Activated T-cell treated with anti-CD3 and anti-CD28 coated beads for 24 hours (primary cell): Measurements from ENCODE around the gene RPL35.

ENCODE experiments used
- DNase-seq: peaks from one replicate; pipeline ENCODE4 v3.0.0-alpha.2; 2020; ENCODE audit warnings: low read depth

Gene RPL35

DNA sequence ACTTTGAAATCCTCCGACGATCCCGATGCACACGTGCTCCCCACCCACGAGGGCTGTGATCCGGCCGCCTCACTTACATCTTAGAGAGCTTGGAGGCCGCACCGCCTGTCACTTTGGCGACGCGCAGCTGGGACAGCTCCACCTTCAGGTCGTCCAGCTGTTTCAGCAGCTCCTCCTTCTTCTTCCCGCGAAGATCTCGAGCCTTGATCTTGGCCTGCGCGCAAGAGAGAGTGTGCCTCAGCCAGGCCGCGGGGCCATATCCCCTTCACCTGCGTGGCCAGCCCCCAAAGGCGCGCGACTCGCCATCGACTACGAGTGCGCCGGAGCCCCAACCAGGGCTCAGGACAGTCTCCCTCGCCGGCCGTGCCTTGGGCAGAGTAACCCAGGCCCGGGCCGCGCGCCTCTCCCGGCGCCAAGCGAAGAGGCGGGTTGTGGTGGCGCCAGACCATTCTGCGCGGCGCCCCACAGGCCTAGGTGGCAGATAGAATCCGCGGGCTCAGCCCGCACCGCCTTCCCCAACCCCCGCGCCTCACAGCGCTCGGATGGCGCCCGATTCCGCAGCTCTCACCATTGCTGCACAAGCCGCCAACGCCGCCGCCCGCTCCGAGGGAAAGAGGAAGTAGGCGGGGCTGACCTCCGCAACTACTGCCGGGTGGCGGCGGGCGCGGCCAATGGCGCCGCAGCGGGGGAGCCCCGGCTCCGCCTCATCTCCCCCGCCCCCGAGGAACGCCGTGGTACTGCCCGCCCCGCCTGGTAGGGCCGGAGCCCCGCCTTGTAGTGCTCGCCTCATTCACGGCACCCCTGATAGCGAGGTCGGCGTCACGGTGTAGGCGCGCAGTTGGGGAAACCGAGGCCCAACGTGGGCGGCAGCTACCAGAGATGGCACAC lies at the start of gene RPL35, which contains the start of gene ARPC5L:
Gene RPL35, minus strand, starts transcription at position 616 of the 888 bp plus-strand sequence. Its CDS starts 45 bp downstream, at position 571.
Gene ARPC5L, plus strand, starts transcription at position 789 of the 888 bp plus-strand sequence. CDS start 7,161 bp downstream, outside the sequence.
- peak; percentile 93 for DNase-seq

- DNase-seq: no peak
Observed at GRCh38 chr9:124908098-124908497, 46.3 kb upstream of the RPL35 start.

DNA sequence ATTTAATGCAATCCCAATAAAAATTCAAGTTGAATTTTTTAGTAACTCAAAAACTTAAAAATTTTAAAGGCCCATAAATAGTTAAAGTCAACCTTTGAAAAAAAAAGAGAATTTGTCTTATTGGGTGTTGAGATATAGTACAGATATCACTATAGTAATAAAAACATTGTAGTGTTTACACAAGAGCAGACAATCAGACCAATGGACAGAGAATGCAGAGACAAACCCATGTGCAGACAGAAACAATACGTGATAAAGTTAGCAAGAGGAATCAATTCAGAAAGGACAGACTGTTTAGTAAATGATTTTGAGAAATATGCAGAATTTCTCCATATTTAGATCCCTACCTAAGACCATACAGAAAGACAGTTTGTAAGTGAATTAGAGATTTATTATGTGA lies 45.2 kb upstream of the RPL35 start:
- no peak for DNase-seq

DNA sequence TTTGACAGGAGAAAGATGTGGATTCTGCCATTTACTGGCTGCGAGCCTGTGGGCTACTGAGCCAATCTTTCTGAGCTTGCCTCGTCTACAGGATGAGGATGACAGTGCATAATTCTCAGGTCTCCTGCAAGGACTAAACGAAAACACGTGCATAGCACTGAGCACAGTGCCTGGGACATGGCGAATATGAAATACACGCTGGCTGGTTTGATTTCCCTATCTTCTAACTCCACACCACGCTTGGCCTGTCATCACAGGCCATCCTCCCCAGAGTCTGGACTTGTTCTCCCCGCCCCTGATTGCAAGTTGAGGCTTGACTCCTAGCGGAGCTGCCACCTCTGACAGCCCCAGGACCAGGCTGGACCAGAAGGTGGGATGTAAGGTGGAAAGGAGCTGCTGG lies 38.1 kb upstream of the RPL35 start:
- no peak for DNase-seq

DNA sequence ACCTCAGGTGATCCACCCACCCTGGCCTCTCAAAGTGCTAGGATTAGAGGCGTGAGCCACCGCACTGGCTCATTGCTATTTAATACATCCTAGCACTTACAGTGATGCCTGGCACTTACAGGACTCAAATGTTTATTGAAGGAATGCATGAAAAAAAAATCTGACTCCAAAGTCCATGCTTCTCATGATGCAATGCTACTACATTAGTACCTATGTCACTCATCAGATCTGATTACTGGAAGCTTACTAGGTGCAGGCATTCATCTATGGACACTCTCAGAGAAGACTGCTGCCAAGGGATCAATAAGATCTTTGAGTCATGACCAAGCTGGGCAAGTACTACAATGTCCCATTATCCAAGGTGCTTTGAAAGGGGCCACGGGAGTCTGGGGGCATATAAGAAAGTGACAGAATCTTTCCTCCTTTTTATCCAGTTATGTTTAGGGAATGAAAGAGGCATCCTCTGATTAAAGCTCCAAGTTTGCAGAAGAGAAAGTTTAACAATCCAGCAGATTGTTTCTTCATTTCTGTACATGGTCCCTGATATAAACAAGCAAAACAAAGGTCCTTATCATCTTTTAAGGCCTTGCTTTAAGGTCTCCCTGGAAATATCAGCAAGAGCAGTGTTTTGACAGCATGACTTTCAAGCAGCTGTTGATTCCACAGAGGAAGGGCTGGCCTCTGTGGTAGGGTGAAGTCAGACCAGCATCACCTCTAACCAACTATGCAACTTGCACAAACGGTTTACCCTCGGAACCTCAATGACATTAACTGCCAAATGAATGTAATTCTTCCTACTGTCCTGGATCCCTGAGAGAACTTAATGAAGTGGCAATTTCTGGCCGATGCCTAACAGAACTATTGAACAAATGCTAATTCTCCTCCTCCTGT lies 36.1 kb upstream of the RPL35 start:
- DNase-seq: no peak

DNA sequence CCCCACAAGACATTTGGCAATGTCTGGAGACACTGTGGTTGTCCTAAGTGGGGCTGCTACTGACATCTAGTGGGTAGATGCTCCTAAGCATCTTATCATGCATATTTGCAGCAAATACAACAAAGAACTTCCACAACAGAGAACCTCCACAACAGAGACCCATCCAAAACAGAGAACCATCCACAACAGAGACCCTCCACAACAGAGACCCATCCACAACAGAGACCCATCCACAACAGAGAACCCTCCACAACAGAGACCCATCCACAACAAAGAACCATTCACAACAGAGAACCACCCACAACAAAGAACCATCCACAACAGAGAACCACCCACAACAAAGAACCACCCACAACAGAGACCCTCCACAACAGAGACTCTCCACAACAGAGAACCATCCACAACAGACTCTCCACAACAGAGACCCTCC lies 33.0 kb upstream of the RPL35 start:
- DNase-seq: no peak

- no peak for DNase-seq
Observed at GRCh38 chr9:124894035-124894740, 32.4 kb upstream of the RPL35 start.

- no peak for DNase-seq
Observed at GRCh38 chr9:124890179-124890578, 28.4 kb upstream of the RPL35 start.

DNA sequence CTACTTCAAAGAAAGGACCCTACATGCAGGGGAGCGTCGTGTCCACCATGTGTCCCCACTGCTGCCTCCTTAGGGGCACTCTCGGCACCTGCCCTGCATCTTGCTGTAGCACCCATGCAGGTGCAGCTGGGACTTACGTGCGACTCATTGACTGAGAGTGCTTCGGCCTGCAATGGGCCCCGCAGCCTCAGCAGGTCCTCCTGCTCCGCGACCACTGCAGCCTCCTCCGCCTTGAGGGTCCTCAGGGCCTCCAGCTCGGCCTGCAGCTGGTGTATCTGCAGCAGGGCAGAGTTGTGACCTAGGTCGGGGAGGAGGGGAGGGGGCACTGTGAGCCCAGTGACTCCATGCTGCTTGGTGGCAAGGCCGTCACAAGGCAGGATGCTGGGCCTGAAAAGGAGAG lies 27.2 kb upstream of the RPL35 start:
- no peak for DNase-seq

GRCh38 chr9:124887832-124888231 lies 26.1 kb upstream of the RPL35 start:
- DNase-seq: no peak

DNA sequence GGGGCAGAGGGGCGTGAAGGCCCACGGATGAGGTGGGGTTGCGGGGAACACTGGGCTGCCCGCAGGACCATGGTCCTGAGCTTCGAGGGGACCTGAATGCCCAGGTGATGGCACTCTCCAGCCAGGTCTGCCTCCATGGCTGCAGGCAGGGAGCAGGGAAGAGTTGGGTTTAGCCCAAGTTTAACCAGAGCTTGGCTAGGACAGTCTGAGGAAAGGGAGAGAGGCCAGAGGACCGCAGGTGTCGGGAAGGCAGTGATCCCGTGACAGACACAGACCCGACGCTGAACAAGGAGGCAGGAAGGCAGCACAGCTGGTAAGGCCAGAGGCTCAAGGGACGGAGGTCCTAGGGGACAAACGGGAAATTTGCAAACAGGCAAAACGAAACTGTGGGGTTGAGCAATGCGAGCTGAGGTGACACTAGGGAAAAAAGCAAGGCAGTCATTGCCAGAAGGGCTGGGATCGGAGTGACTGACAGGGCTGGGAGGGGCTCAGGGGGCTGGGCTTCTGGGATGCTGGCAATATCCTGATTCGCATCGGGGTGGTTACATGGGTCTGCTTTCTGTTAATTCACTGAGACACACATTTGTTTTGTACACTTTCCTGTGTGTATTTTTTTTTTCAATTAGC lies 25.2 kb upstream of the RPL35 start:
- DNase-seq: no peak

DNA sequence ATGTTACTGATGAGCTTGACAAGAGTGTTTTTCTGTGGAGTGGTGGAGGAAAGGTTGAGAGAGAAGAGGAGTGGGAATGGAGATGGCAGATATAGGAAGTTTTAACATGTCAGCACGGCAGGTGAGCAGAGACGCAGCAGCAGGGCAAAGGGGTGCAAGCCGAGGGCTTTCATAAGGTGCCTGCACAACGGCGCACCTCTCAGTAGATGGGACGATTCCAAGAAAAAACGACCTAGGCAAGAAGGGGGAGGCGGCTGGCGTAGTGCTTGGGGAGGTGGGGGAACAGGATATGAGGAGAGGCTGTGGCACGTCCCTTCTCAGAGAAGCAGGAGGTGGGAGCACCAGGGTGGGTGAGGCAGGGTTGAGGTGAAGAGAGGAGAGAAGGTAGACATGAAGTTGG lies 24.7 kb upstream of the RPL35 start:
- no peak for DNase-seq

- DNase-seq: no peak
Observed at GRCh38 chr9:124885551-124885950, 23.8 kb upstream of the RPL35 start.

GRCh38 chr9:124884376-124884775 lies 22.6 kb upstream of the RPL35 start:
- no peak for DNase-seq

- DNase-seq: no peak
Observed at GRCh38 chr9:124882231-124882630, 20.5 kb upstream of the RPL35 start.

- DNase-seq: no peak
Observed at GRCh38 chr9:124881138-124881743, 19.5 kb upstream of the RPL35 start.

DNA sequence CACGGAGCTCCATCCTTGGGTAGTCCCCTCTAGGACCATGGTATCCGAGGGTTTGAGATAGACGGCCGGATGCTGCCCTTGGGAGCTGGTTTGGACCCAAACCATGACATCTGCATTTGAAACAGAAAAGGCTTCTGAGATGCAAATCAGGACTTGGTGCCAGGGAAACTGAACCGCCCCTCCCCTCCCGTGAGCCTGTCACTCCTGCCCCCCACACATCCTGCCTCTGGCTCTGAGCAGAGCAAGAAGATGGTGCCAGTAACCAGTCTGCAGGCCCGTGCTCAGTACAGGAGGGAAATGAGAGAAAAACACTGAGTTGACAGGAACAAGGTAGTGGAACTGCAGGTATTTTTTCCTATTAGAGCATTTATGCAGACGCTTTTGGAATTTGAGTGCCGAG lies 18.7 kb upstream of the RPL35 start:
- no peak for DNase-seq

DNA sequence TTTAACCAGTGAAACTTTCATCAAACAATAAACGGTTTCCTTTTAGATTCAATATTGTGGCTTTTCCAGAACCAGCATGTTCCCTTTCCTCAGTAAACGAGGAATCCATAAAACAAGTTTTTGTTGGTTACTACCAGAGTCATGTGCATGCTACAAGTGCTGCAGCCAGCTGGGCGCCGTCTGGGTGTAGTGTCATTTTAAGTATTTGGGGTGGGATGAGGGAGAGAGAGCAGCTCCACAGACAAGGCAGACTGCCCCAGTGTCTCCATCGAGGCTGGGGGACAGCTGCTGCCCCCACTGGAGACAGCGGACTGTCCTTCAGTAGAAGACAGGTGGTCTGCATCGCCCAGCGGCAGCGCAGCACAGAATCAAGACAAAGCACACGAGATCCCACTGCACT lies 17.5 kb upstream of the RPL35 start:
- no peak for DNase-seq

- no peak for DNase-seq
Observed at GRCh38 chr9:124878518-124878917, 16.8 kb upstream of the RPL35 start.

DNA sequence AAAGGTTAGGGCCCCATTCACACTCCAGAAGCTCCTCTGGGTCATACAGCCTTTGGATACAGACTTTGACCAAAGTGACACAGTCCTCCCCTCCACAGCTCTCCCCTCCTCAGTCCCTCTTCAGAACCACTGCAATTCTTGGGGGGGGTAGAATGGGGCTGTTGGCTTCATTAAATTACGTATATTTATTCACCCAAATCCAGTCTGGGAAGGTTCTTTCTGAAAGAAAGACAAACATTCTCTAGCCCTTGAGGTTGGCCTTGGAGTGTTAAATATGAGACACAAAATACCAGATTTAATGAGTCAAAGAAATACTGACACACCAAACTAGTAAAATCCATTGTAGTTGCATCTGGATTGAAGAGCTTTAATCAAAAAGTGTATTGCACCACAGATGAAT lies 16.3 kb upstream of the RPL35 start:
- no peak for DNase-seq
